ENCODE data around the gene INCENP.

Gene INCENP

DNA sequence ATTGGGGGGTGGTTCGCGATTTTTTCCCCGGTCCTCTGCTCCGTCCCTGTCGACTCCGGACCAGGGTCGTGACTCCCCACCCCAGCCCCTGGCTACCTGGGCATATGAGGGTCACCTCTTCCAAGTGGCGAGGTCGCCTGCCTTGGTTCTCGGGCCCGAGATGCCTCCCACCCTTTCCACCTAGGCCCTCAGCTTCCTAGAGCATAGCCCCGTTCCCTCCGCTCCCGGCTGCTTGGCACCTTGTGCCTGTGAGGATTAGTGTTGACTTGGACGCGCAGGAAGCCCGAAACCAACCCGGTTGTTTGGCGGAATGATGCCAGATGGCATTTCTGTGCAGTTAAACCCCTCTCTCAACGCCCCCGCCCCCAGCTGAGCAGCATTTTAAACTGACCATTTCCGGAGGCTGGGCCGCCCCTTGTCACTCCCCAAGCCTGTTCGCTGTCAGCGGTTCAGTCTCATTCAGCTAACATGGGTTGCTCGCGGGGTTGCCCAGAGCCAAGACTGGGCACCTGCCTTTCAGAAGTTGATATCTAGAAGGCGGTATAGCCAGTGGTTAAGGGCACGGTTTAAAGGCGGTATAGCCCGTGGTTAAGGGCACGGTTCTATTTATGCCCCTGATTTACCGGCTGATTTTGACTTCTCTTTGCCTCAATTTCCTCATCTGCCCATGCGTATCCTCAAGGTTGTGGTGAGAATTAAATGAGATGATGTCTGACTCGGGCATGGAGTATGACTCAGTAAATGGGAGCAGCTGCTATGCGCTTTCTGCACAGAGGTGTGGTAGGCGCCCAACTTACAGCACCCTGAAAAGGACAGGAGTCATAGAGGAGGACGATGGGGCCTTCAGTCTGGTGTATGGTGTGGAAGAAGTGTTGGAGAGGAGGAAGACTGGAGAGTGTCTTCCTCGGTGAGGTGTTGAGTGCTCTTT, 639 bp downstream of the INCENP start:
- no peaks in the 10 kb centered on the region for H3K27me3 ChIP-seq (ENCODE audit: control insufficient read depth, insufficient read depth, low read length)
- WGBS (ENCODE audit: insufficient coverage, insufficient read length), result no CpG with 5 or more reads among the region's 39 CpGs
- DNase-seq (ENCODE audit: low read depth, low spot score), result no peak
- H3K4me3 ChIP-seq (ENCODE audit: low read length), result peak overlapping the region; percentile 99
- H3K36me3 ChIP-seq (ENCODE audit: control insufficient read depth, insufficient read depth, low read length), result peaks cover 10% of the 10 kb centered on the region
- no peak overlapping the region for H3K27ac ChIP-seq (ENCODE audit: low read length)
- peaks cover 4% of the 10 kb centered on the region; the same call in 1 of the 2 replicates for H3K4me1 ChIP-seq (ENCODE audit: control insufficient read depth, insufficient read depth, low read length)
- H3K9me3 ChIP-seq (ENCODE audit: control insufficient read depth, insufficient read depth, low read length), result no peaks in the 10 kb centered on the region

GRCh38 chr11:62125316-62125715, 1.5 kb downstream of the INCENP start:
- H3K4me1 ChIP-seq (ENCODE audit: control insufficient read depth, insufficient read depth, low read length), result peaks cover 4% of the 10 kb centered on the region; the same call in 1 of the 2 replicates
- H3K27me3 ChIP-seq (ENCODE audit: control insufficient read depth, insufficient read depth, low read length), result no peaks in the 10 kb centered on the region
- WGBS (ENCODE audit: insufficient coverage, insufficient read length), result no CpG with 5 or more reads among the region's 4 CpGs
- DNase-seq (ENCODE audit: low read depth, low spot score), result no peak
- H3K9me3 ChIP-seq (ENCODE audit: control insufficient read depth, insufficient read depth, low read length), result no peaks in the 10 kb centered on the region
- H3K4me3 ChIP-seq (ENCODE audit: low read length), result no peak overlapping the region
- H3K36me3 ChIP-seq (ENCODE audit: control insufficient read depth, insufficient read depth, low read length), result peaks cover 19% of the 10 kb centered on the region
- H3K27ac ChIP-seq (ENCODE audit: low read length), result no peak overlapping the region

GRCh38 chr11:62125881-62126280, 2.1 kb downstream of the INCENP start:
- Histone ChIP-seq H3K27me3 (ENCODE audit: control insufficient read depth, insufficient read depth, low read length) (no peaks in the 10 kb centered on the region), H3K9me3 (ENCODE audit: control insufficient read depth, insufficient read depth, low read length) (no peaks in the 10 kb centered on the region), H3K4me3 (ENCODE audit: low read length) (no peak overlapping the region), H3K27ac (ENCODE audit: low read length) (no peak overlapping the region), H3K36me3 (ENCODE audit: control insufficient read depth, insufficient read depth, low read length) (peaks cover 24% of the 10 kb centered on the region), H3K4me1 (ENCODE audit: control insufficient read depth, insufficient read depth, low read length) (peaks cover 4% of the 10 kb centered on the region; the same call in 1 of the 2 replicates)
- no peak for DNase-seq (ENCODE audit: low read depth, low spot score)
- no CpG with 5 or more reads among the region's 3 CpGs for WGBS (ENCODE audit: insufficient coverage, insufficient read length)

- no CpG with 5 or more reads among the region's 1 CpG for WGBS (ENCODE audit: insufficient coverage, insufficient read length)
- Histone ChIP-seq H3K4me3 (ENCODE audit: low read length) (no peak overlapping the region), H3K4me1 (ENCODE audit: control insufficient read depth, insufficient read depth, low read length) (peaks cover 4% of the 10 kb centered on the region; the same call in 1 of the 2 replicates), H3K27ac (ENCODE audit: low read length) (no peak overlapping the region), H3K36me3 (ENCODE audit: control insufficient read depth, insufficient read depth, low read length) (peaks cover 29% of the 10 kb centered on the region), H3K27me3 (ENCODE audit: control insufficient read depth, insufficient read depth, low read length) (no peaks in the 10 kb centered on the region), H3K9me3 (ENCODE audit: control insufficient read depth, insufficient read depth, low read length) (no peaks in the 10 kb centered on the region)
- DNase-seq (ENCODE audit: low read depth, low spot score), result no peak
Measured at GRCh38 chr11:62127426-62127825, 3.6 kb downstream of the INCENP start.

DNA sequence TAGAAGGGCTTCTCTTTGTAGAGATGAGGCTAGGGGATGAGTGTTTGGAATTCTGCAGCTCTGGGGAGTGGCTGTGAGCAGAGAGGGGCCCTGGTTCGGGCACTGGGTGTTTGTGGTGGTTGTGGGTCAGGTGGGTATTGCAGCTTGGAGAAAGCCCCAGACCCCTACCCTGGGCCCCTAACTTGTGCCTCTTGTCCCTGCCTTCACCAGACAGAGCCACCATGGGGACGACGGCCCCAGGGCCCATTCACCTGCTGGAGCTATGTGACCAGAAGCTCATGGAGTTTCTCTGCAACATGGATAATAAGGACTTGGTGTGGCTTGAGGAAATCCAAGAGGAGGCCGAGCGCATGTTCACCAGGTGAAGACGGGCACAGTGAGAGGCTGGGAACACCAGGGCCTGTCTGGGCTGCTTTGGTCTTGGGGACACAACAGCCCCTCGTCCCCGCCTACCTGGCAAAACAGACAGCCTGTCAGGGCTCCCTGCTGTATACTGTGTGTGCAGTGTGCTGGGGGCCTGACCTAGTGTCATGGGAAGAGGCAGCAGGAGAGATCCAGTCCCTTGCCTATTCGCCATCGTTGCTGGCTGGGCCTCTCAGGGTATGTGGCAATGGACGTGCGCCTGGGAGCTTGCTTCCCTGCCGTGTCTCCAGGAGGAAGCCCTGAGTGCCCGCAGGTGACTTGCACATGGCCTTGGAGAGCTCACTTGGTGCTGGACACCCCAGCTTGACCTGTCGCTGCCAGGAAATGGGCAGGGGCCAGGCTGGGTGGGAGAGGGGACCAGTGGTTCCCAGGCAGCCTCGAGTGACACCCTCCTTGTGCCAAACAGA, 4.3 kb downstream of the INCENP start:
- WGBS (ENCODE audit: insufficient coverage, insufficient read length), result no CpG with 5 or more reads among the region's 16 CpGs
- Histone ChIP-seq H3K27ac (ENCODE audit: low read length) (no peak overlapping the region), H3K9me3 (ENCODE audit: control insufficient read depth, insufficient read depth, low read length) (no peaks in the 10 kb centered on the region), H3K4me3 (ENCODE audit: low read length) (no peak overlapping the region), H3K4me1 (ENCODE audit: control insufficient read depth, insufficient read depth, low read length) (peaks cover 4% of the 10 kb centered on the region; the same call in 1 of the 2 replicates), H3K36me3 (ENCODE audit: control insufficient read depth, insufficient read depth, low read length) (peaks cover 29% of the 10 kb centered on the region), H3K27me3 (ENCODE audit: control insufficient read depth, insufficient read depth, low read length) (no peaks in the 10 kb centered on the region)
- no peak for DNase-seq (ENCODE audit: low read depth, low spot score)

- peaks cover 4% of the 10 kb centered on the region; the same call in 1 of the 2 replicates for H3K4me1 ChIP-seq (ENCODE audit: control insufficient read depth, insufficient read depth, low read length)
- no peak overlapping the region for H3K27ac ChIP-seq (ENCODE audit: low read length)
- H3K36me3 ChIP-seq (ENCODE audit: control insufficient read depth, insufficient read depth, low read length), result peaks cover 29% of the 10 kb centered on the region
- no peaks in the 10 kb centered on the region for H3K27me3 ChIP-seq (ENCODE audit: control insufficient read depth, insufficient read depth, low read length)
- no peak for DNase-seq (ENCODE audit: low read depth, low spot score)
- WGBS (ENCODE audit: insufficient coverage, insufficient read length), result no CpG with 5 or more reads among the region's 7 CpGs
- no peaks in the 10 kb centered on the region for H3K9me3 ChIP-seq (ENCODE audit: control insufficient read depth, insufficient read depth, low read length)
- H3K4me3 ChIP-seq (ENCODE audit: low read length), result no peak overlapping the region; the same call in 1 of the 2 replicates
Measured at GRCh38 chr11:62128835-62129234, 5.0 kb downstream of the INCENP start.

DNA sequence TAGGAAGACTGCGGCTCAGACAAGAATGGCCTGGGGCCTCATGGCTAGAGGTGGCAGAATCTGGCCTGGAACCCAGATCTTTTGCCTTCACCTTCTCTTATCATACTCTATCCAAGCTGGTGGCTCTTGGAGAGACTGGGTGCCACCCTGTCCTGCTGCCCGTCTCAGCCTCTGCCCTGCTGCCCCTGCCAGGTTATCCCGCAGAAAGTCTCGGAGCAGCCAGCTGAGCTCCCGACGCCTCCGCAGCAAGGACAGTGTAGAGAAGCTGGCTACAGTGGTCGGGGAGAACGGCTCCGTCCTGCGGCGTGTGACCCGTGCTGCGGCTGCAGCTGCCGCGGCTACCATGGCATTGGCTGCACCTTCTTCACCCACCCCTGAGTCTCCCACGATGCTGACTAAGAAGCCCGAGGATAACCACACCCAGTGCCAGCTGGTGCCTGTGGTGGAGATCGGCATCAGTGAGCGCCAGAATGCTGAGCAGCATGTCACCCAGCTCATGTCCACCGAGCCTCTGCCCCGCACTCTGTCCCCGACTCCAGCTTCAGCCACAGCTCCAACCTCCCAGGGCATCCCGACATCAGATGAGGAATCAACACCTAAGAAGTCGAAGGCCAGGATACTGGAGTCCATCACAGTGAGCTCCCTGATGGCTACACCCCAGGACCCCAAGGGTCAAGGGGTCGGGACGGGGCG, 5.9 kb downstream of the INCENP start:
- Histone ChIP-seq H3K36me3 (ENCODE audit: control insufficient read depth, insufficient read depth, low read length) (peaks cover 29% of the 10 kb centered on the region), H3K9me3 (ENCODE audit: control insufficient read depth, insufficient read depth, low read length) (no peaks in the 10 kb centered on the region), H3K27me3 (ENCODE audit: control insufficient read depth, insufficient read depth, low read length) (no peaks in the 10 kb centered on the region), H3K27ac (ENCODE audit: low read length) (no peak overlapping the region), H3K4me1 (ENCODE audit: control insufficient read depth, insufficient read depth, low read length) (peaks cover 3% of the 10 kb centered on the region; the same call in 1 of the 2 replicates), H3K4me3 (ENCODE audit: low read length) (no peak overlapping the region)
- no CpG with 5 or more reads among the region's 28 CpGs for WGBS (ENCODE audit: insufficient coverage, insufficient read length)
- no peak for DNase-seq (ENCODE audit: low read depth, low spot score)

GRCh38 chr11:62130283-62131169, 6.7 kb downstream of the INCENP start:
- DNase-seq (ENCODE audit: low read depth, low spot score), result no peak
- no CpG with 5 or more reads among the region's 34 CpGs for WGBS (ENCODE audit: insufficient coverage, insufficient read length)
- no peaks in the 10 kb centered on the region for H3K27me3 ChIP-seq (ENCODE audit: control insufficient read depth, insufficient read depth, low read length)
- no peaks in the 10 kb centered on the region for H3K4me1 ChIP-seq (ENCODE audit: control insufficient read depth, insufficient read depth, low read length)
- no peaks in the 10 kb centered on the region for H3K9me3 ChIP-seq (ENCODE audit: control insufficient read depth, insufficient read depth, low read length)
- no peak overlapping the region for H3K4me3 ChIP-seq (ENCODE audit: low read length)
- H3K36me3 ChIP-seq (ENCODE audit: control insufficient read depth, insufficient read depth, low read length), result peaks cover 29% of the 10 kb centered on the region
- no peak overlapping the region for H3K27ac ChIP-seq (ENCODE audit: low read length)

DNA sequence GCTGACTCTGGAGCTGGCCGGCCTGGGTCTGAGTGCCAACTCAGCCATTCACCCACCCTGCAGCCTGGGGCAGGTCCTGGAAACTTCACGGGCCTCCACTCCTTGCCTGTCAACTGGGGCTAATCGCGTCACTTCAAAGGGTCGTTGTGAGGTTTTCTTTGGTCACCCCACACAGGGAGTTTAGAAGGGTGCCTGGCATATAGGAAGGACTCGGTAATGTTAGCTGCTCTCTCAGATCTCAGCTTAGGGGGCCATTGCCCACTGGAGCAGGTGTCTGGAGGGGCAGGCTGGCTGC, 7.3 kb downstream of the INCENP start:
- DNase-seq (ENCODE audit: low read depth, low spot score), result no peak
- no peaks in the 10 kb centered on the region for H3K4me1 ChIP-seq (ENCODE audit: control insufficient read depth, insufficient read depth, low read length)
- H3K27ac ChIP-seq (ENCODE audit: low read length), result no peak overlapping the region
- peaks cover 29% of the 10 kb centered on the region for H3K36me3 ChIP-seq (ENCODE audit: control insufficient read depth, insufficient read depth, low read length)
- WGBS (ENCODE audit: insufficient coverage, insufficient read length), result no CpG with 5 or more reads among the region's 6 CpGs
- no peaks in the 10 kb centered on the region for H3K9me3 ChIP-seq (ENCODE audit: control insufficient read depth, insufficient read depth, low read length)
- H3K27me3 ChIP-seq (ENCODE audit: control insufficient read depth, insufficient read depth, low read length), result no peaks in the 10 kb centered on the region
- H3K4me3 ChIP-seq (ENCODE audit: low read length), result no peak overlapping the region
